Cardiac atrium fibroblast (primary cell): ENCODE data around the gene OTUD4. TPM values are rescaled to one million over a fixed set of nuclear protein-coding genes. Genes with fewer than 3 reads are reported as not detected.

ENCODE experiments used
- total RNA-seq: library from RNA; depleted of rRNA; stranded (reverse); fragments of >200 nt; gene quantifications from 2 replicates; pipeline ENCODE4 v1.2.3, GENCODE V29; 2015

Gene OTUD4
- 10.1 and 15.1 TPM in 2 replicates for total RNA-seq

GRCh38 chr4:145180298-145181090 is at the start of gene OTUD4:
Gene OTUD4, minus strand, starts transcription at chr4:145180589. Its CDS starts 616 bp downstream, at chr4:145179973.

GRCh38 chr4:145097821-145098674 is 82.3 kb downstream of the OTUD4 start, which contains the start of the genes ABCE1 and ANAPC10:
Gene ABCE1, plus strand, starts transcription at chr4:145098311. Its CDS starts 6,102 bp downstream, at chr4:145104413.
Gene ANAPC10, minus strand, starts transcription at chr4:145098196. Its CDS starts 2,097 bp downstream, at chr4:145096099.

Other genes with a start within 250 kb of the OTUD4 start
- 20.8 and 25.1 TPM in 2 replicates for gene ANAPC10, start 82.4 kb downstream of the OTUD4 start, total RNA-seq
- gene ABCE1, start 82.3 kb downstream of the OTUD4 start, total RNA-seq = 77.6 and 118 TPM in 2 replicates